Suppressor macrophage treated with lipopolysaccharide for 1 hour (primary cell): Measurements from ENCODE around the gene SNRPA1.
A peak's percentile ranks its signal among the peaks of the same experiment; 100 is the strongest.

Source experiments
- DNase-seq, 3 donors: peaks; one replicate each; pipeline ENCODE4 v3.0.0-alpha.2; 2020 to 2022

Gene SNRPA1

GRCh38 chr15:101240358-101240757, 54.7 kb downstream of the SNRPA1 start:
- DNase-seq: no peak

GRCh38 chr15:101239724-101240136, 55.3 kb downstream of the SNRPA1 start:
- DNase-seq: peak in 1 of 3 donors; percentile 27

GRCh38 chr15:101237251-101237650, 57.8 kb downstream of the SNRPA1 start:
- peak; percentile 49 to 61 (median 57) for DNase-seq

GRCh38 chr15:101233651-101234280, 61.3 kb downstream of the SNRPA1 start:
- no peak for DNase-seq

- DNase-seq: no peak
Measured at GRCh38 chr15:101232677-101233076, 62.4 kb downstream of the SNRPA1 start.
